Measurements from ENCODE around the gene ABCC1.

DNA sequence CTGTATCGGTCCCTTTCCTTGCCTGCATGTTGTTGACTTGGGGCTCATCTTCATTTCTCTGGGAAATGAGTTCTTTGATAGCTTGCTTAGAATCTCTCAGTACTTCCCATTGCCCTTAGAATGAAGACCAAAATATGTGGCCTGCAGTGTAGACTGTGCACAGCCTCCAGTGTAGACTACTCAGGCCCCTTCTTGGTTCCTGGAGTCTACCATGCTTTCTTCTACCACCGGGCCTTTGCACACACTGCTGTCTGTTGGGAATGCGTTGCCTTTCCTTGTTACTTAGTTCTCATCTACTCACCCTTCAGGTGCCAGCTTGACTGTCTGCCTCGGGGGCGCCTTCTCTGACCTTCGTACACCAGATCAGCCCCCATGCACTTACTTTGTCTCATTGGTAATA lies 82.0 kb downstream of the ABCC1 start:
- TF ChIP-seq MAX (CRISPR knock-in tag; IDR thresholded peaks at IDR 0.05) (no peak), FOXK1 (CRISPR knock-in tag; IDR thresholded peaks at IDR 0.05) (no peak), JAZF1 (CRISPR knock-in tag; IDR thresholded peaks at IDR 0.05) (no peak)
- TF ChIP-seq, protein P1, sequence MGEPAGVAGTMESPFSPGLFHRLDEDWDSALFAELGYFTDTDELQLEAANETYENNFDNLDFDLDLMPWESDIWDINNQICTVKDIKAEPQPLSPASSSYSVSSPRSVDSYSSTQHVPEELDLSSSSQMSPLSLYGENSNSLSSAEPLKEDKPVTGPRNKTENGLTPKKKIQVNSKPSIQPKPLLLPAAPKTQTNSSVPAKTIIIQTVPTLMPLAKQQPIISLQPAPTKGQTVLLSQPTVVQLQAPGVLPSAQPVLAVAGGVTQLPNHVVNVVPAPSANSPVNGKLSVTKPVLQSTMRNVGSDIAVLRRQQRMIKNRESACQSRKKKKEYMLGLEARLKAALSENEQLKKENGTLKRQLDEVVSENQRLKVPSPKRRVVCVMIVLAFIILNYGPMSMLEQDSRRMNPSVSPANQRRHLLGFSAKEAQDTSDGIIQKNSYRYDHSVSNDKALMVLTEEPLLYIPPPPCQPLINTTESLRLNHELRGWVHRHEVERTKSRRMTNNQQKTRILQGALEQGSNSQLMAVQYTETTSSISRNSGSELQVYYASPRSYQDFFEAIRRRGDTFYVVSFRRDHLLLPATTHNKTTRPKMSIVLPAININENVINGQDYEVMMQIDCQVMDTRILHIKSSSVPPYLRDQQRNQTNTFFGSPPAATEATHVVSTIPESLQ (CRISPR knock-in tag; IDR thresholded peaks at IDR 0.05): no peak
- TF ChIP-seq, protein P2, sequence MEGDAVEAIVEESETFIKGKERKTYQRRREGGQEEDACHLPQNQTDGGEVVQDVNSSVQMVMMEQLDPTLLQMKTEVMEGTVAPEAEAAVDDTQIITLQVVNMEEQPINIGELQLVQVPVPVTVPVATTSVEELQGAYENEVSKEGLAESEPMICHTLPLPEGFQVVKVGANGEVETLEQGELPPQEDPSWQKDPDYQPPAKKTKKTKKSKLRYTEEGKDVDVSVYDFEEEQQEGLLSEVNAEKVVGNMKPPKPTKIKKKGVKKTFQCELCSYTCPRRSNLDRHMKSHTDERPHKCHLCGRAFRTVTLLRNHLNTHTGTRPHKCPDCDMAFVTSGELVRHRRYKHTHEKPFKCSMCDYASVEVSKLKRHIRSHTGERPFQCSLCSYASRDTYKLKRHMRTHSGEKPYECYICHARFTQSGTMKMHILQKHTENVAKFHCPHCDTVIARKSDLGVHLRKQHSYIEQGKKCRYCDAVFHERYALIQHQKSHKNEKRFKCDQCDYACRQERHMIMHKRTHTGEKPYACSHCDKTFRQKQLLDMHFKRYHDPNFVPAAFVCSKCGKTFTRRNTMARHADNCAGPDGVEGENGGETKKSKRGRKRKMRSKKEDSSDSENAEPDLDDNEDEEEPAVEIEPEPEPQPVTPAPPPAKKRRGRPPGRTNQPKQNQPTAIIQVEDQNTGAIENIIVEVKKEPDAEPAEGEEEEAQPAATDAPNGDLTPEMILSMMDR (IDR thresholded peaks at IDR 0.05): no peak

All from WTC11 (cell line).